OCI-LY1 (cell line): ENCODE results near the gene TK1.

Experiments used
- H2AFZ ChIP-seq: fragments of 200-600 bp; sonication (generic), shearing (Covaris generic); 2 replicates; pipeline ENCODE4 v1.6.0; 2014; ENCODE audit warnings: antibody characterized with exemption, mild to moderate bottlenecking, low read length
- H3F3A ChIP-seq: fragments of 200-600 bp; sonication (generic), shearing (Covaris generic); 2 replicates; pipeline ENCODE4 v1.6.0; 2014; ENCODE audit warnings: mild to moderate bottlenecking, antibody characterized with exemption, low read length, moderate library complexity; ENCODE audit not compliant: insufficient read depth
- H3K27ac ChIP-seq: fragments of 200-600 bp; sonication (generic); 2 replicates; pipeline ENCODE4 v1.5.1; 2014; ENCODE audit warnings: low read length, mixed run types, mild to moderate bottlenecking, low read depth; ENCODE audit not compliant: poor library complexity, severe bottlenecking
- H3K27me3 ChIP-seq: fragments of 200-600 bp; sonication (generic); 2 replicates; pipeline ENCODE4 v1.6.0; 2014; ENCODE audit warnings: antibody characterized with exemption, mild to moderate bottlenecking, low read length, moderate library complexity; ENCODE audit not compliant: insufficient read depth
- H3K36me3 ChIP-seq: fragments of 200-600 bp; sonication (generic); 2 replicates; pipeline ENCODE4 v1.6.1; 2014; ENCODE audit warnings: mild to moderate bottlenecking, antibody characterized with exemption, low read length, moderate library complexity, mixed read lengths; ENCODE audit not compliant: insufficient read depth
- H3K4me1 ChIP-seq: fragments of 200-600 bp; sonication (generic); 2 replicates; pipeline ENCODE4 v1.5.1; 2014; ENCODE audit warnings: mild to moderate bottlenecking, low read length, moderate library complexity; ENCODE audit not compliant: insufficient read depth, severe bottlenecking
- H3K4me2 ChIP-seq: fragments of 200-600 bp; sonication (generic), shearing (Covaris generic); 2 replicates; pipeline ENCODE4 v1.6.1; 2014; ENCODE audit warnings: low read length
- H3K4me3 ChIP-seq: fragments of 200-600 bp; sonication (generic); 2 replicates; pipeline ENCODE4 v1.5.1; 2014; ENCODE audit warnings: low read length, low read depth, mild to moderate bottlenecking, mixed read lengths; ENCODE audit not compliant: poor library complexity, severe bottlenecking
- H3K79me2 ChIP-seq: fragments of 200-600 bp; shearing (Covaris generic); 2 replicates; pipeline ENCODE4 v1.6.1; 2016; ENCODE audit warnings: mixed run types, low read length, mixed read lengths; ENCODE audit not compliant: insufficient read depth
- H3K9ac ChIP-seq: fragments of 200-600 bp; sonication (generic), shearing (Covaris generic); 2 replicates; pipeline ENCODE4 v1.6.1; 2014; ENCODE audit warnings: mild to moderate bottlenecking, low read length, mixed read lengths
- H3K9me2 ChIP-seq: fragments of 200-600 bp; sonication (generic), shearing (Covaris generic); 2 replicates; pipeline ENCODE4 v1.6.1; 2014; ENCODE audit warnings: low read depth, mild to moderate bottlenecking, low read length, mixed read lengths
- H3K9me3 ChIP-seq: fragments of 200-600 bp; shearing (Covaris generic); 2 replicates; pipeline ENCODE4 v1.6.1; 2014; ENCODE audit warnings: low read length, mixed read lengths
- H4K20me1 ChIP-seq: fragments of 200-600 bp; sonication (generic), shearing (Covaris generic); 2 replicates; pipeline ENCODE4 v1.6.0; 2016; ENCODE audit warnings: mild to moderate bottlenecking, low read length; ENCODE audit not compliant: insufficient read depth
- EZH2 ChIP-seq: fragments of 200-600 bp; sonication (generic), shearing (Covaris generic); IDR thresholded peaks from 2 replicates; pipeline ENCODE4 v1.8.0; 2017; ENCODE audit warnings: borderline replicate concordance, mixed run types, mild to moderate bottlenecking, antibody characterized with exemption, low read length, moderate library complexity, mixed read lengths
- TF ChIP-seq, protein P1 (sequence below): fragments of 200-600 bp; sonication (generic), shearing (Covaris generic); IDR thresholded peaks from 2 replicates; pipeline ENCODE4 v1.5.1; 2017; ENCODE audit warnings: mild to moderate bottlenecking, antibody characterized with exemption, low read length, moderate library complexity, mixed read lengths

The TK1 gene

DNA sequence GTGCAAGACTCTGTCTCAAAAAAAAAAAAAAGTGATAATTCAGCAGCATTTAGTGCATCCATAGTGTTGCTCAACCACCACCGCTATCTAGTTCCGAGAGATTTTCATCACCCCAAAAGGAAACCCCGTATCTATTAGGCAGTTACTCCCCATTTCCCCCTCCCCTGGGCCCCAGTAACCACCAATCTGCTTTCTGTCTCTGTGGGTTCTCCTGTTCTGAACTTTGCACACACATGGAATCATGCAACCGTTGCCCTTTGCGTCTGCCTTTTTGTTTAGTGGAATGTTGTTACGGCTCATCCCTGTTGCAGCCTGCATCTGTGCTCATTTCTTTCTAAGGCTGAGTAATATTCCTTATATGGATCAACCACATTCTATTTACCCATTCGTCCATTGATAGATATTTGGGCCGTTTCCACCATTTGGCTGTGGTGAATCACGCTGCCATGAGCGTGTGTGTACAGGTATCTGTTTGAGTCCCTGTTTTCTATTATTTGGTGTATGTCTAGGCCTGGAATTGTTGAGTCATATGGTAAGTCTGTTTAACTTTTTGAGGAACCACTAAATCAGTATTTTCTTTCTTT is 27.2 kb downstream of the TK1 start:
- no peaks in the 10 kb centered on the region for H3K36me3 ChIP-seq
- no peak overlapping the region for H3K27ac ChIP-seq
- H3K4me1 ChIP-seq = peaks cover 27% of the 10 kb centered on the region
- no peaks in the 10 kb centered on the region for H3K9me3 ChIP-seq
- no peaks in the 10 kb centered on the region for H3K9me2 ChIP-seq
- no peaks in the 10 kb centered on the region for H3K79me2 ChIP-seq
- no peaks in the 10 kb centered on the region for H4K20me1 ChIP-seq
- no peak overlapping the region for H3K9ac ChIP-seq
- TF ChIP-seq EZH2 = no peak
- TF ChIP-seq, protein P1, sequence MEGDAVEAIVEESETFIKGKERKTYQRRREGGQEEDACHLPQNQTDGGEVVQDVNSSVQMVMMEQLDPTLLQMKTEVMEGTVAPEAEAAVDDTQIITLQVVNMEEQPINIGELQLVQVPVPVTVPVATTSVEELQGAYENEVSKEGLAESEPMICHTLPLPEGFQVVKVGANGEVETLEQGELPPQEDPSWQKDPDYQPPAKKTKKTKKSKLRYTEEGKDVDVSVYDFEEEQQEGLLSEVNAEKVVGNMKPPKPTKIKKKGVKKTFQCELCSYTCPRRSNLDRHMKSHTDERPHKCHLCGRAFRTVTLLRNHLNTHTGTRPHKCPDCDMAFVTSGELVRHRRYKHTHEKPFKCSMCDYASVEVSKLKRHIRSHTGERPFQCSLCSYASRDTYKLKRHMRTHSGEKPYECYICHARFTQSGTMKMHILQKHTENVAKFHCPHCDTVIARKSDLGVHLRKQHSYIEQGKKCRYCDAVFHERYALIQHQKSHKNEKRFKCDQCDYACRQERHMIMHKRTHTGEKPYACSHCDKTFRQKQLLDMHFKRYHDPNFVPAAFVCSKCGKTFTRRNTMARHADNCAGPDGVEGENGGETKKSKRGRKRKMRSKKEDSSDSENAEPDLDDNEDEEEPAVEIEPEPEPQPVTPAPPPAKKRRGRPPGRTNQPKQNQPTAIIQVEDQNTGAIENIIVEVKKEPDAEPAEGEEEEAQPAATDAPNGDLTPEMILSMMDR = no peak
- H3K4me3 ChIP-seq = no peak overlapping the region
- H2AFZ ChIP-seq = no peak overlapping the region
- no peaks in the 10 kb centered on the region for H3F3A ChIP-seq
- H3K27me3 ChIP-seq = no peaks in the 10 kb centered on the region
- H3K4me2 ChIP-seq = no peak overlapping the region

DNA sequence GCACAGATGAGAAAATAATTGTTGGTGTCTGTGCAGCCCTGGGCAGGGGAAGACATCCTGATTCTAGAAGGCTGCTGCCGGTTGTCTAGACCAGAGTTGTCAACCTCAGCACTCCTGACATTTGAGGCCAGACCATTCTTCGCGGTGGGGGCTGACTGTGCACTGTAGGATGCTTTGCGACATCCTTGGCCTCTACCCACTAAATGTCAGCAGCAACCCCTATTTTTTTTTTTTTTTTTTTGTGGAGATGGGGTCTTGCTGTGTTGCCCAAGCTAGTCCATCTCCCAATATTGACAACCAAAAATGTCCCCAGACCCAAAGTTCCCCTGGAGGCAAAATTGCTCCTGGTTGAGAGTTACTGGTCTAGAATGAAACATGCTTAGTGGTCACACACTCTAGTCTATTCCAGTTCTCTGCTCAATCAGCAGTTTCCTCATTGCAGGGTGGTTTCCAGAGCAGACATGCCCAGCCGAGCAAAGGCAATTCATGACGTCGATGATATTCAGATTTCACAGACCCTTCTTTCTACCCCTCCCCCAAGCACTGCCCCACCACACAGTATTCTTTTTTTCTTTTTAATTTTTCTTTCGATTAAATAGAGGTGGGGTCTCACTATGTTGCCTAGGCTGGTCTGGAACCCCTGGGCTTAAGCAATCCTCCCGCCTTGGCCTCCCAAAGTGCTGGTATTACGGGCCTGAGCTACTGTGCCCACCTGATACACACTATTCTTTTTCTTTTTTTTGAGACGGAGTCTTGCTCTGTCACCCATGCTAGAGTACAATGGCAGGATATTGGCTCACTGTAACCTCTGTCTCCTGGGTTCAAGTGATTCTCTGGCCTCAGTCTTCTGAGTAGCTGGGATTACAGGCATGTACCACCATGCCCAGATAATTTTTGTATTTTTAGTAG is 31.7 kb downstream of the TK1 start:
- Histone ChIP-seq H3K9me3 (no peaks in the 10 kb centered on the region), H3K36me3 (no peaks in the 10 kb centered on the region), H3K4me3 (no peak overlapping the region), H3K79me2 (no peaks in the 10 kb centered on the region), H3K27me3 (no peaks in the 10 kb centered on the region), H3K9ac (no peak overlapping the region), H3K4me2 (no peak overlapping the region), H3K9me2 (no peaks in the 10 kb centered on the region), H3F3A (no peaks in the 10 kb centered on the region), H3K4me1 (peaks cover 53% of the 10 kb centered on the region), H3K27ac (peak overlapping the region; percentile 92), H4K20me1 (no peaks in the 10 kb centered on the region), H2AFZ (no peak overlapping the region)
- TF ChIP-seq EZH2 = no peak
- TF ChIP-seq, protein P1 = no peak

DNA sequence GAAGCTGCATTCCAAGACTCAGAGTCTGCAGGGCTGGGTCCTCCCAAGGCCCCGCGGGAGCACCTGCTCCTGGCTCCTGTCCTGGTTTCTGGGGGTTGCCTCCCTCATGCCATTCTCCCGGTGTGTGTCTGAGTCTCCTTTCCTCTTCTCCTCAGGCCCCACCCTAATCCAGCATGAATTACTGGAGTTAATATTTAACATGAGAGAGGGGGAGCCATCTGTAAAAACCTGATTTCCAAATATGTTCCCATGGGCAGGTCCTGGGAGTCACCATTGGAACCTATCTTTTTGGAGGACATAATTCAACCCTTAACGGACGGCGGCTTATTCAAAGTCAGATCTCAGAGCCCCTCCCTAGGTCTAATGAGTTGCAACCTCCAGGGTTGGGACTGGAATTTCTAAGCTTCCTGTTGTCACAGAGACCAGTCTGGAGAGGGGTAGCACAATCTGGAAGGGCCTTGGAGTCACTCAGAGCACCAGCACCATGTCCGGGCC is 35.3 kb downstream of the TK1 start:
- Histone ChIP-seq H3K4me3 (no peak overlapping the region), H3K9me2 (no peaks in the 10 kb centered on the region), H3F3A (no peaks in the 10 kb centered on the region), H3K4me1 (peaks cover 69% of the 10 kb centered on the region), H3K27me3 (no peaks in the 10 kb centered on the region), H3K9ac (no peak overlapping the region; the same call in 1 of the 2 replicates), H2AFZ (no peak overlapping the region), H3K79me2 (no peaks in the 10 kb centered on the region), H3K36me3 (no peaks in the 10 kb centered on the region), H4K20me1 (no peaks in the 10 kb centered on the region), H3K4me2 (no peak overlapping the region), H3K27ac (peak overlapping the region; percentile 23), H3K9me3 (no peaks in the 10 kb centered on the region)
- TF ChIP-seq, protein P1 = no peak
- TF ChIP-seq EZH2 = no peak
